Cortex of kidney (tissue), 1 donor: Measurements from ENCODE around the gene ENTPD7.
"Not testable (repeated sequence)": the region's sequence is repeated elsewhere in the genome, so short reads cannot be mapped to it uniquely, and the experiment has no call there.

Experiments used
- DNase-seq: peaks from one replicate; lab custom pipeline; 2025; lab: John Stamatoyannopoulos, UW

The ENTPD7 gene

GRCh38 chr10:99693933-99694583, 34.7 kb downstream of the ENTPD7 start:
- DNase-seq = no peak

DNA sequence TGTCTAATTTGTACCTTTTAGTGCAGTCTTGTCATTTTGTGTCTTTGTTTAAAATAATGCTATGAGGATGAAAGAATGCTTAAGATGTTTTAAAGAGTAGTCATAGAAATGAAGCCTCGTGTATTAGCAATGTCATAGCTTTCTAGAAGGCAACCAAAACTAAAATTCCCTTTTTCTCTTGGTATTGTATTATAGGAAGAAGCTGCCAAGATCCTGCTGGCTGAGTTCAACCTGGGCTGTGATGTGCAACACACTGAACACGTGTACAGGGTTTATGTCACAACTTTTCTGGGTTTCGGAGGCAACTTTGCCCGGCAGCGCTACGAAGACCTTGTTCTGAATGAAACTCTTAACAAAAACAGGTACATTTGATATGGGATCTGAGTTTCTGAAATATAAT, 36.5 kb downstream of the ENTPD7 start:
- no peak for DNase-seq

DNA sequence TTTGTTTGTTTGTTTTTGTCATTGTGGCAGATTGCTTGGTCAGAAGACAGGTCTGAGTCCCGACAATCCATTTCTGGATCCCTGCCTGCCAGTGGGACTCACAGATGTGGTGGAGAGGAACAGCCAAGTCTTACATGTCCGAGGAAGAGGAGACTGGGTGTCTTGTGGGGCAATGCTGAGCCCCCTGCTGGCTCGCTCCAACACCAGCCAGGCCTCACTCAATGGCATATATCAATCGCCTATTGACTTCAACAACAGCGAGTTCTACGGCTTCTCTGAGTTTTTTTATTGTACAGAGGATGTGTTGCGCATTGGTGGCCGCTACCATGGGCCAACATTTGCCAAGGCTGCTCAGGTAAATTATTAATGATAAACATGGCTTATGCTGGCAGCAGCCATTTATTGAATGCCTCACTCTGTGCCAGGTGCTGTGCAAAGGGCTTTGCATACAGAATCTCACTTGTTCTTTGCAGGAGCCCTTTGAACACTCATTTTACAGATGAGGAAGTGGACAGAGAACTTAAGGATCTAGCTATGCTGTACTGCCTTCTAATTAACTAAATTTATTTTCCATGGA, 39.3 kb downstream of the ENTPD7 start:
- DNase-seq = no peak

GRCh38 chr10:99700649-99701048, 41.3 kb downstream of the ENTPD7 start:
- DNase-seq = no peak

- no peak for DNase-seq
Observed at GRCh38 chr10:99708428-99709012, 49.2 kb downstream of the ENTPD7 start.

DNA sequence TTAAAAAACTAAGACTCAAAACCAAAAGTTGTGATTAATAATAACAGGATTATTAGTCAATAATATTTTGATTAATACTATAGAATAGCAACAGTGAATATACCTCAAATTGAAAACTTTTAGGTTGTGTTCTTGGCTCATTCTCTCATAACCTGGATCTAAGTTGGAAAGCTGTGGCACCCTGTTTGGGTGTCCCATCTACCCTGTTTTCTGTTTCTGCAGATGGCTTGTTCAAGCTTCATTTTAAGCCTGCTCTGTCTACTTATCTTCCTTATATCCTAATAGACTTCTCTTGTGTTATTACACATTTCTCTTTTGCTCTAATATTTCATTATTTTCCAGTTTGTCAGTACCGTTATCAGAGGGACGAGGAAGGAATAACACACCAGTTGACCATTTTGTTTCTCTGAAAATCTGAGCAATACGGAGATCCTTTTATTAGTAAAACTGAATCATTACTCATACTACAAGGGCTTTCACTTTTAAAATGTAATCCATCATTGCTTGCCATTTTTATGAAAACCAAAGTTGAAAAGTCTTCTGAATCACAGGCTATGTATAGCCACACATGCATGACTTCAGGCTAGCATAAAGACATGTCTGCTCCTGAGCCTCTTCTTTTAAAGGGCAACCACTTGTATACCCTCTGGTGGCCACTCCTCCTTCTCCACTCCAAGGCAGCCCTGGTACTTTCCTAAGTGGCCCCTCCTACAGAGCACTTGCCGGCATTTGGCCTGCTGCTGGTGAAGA, 50.3 kb downstream of the ENTPD7 start:
- DNase-seq = no peak

DNA sequence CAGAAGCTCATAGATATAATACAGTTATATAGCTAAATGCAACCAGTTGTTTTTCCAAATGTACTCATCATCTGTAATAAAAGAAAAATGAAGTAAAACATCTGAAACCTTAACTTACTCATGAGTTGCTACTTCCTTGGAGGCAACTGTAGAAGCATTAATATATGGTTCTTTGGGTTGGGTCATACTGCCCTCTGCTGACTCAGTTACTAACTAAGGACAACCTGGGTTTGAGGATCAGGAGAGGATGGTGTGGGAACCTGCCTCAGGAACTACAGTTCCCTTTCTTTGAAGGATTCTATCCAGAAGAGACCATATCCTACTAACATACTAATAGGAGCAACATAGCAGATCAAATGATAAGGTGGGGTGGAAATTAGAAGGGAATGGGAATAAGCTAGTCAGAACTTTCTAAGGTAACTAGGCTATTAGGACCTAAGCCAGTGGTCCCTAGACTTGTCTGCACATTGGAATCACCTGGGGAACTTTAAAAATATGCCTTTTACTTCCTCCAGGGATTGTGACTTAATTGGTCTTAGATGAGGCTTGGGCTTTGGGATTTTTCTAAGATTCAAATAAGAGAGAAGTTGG, 51.9 kb downstream of the ENTPD7 start:
- DNase-seq = no peak

DNA sequence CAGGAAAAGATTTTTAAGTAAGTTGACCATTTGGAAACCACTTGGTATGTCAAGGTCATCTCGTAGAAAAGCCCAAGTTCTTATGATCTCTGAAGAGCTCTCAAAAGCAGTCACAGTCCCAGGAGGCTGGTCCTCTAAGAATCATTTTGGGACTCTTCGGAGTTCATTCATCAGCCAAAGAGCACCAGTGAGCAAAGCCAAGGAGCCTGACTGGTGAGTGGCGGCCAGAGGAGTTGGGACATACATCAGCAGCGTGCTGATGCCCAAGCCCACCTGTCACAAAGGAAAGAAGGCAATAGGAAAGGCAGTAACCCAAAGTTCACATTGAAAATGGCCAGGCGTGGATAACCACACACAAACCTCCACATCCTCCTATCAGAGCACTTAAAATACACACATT, 55.1 kb downstream of the ENTPD7 start:
- no peak for DNase-seq

GRCh38 chr10:99720387-99720786, 61.1 kb downstream of the ENTPD7 start:
- DNase-seq = no peak

- no peak for DNase-seq
Observed at GRCh38 chr10:99730026-99730425, 70.7 kb downstream of the ENTPD7 start.

GRCh38 chr10:99731306-99732032, 72.2 kb downstream of the ENTPD7 start:
- DNase-seq = no peak

DNA sequence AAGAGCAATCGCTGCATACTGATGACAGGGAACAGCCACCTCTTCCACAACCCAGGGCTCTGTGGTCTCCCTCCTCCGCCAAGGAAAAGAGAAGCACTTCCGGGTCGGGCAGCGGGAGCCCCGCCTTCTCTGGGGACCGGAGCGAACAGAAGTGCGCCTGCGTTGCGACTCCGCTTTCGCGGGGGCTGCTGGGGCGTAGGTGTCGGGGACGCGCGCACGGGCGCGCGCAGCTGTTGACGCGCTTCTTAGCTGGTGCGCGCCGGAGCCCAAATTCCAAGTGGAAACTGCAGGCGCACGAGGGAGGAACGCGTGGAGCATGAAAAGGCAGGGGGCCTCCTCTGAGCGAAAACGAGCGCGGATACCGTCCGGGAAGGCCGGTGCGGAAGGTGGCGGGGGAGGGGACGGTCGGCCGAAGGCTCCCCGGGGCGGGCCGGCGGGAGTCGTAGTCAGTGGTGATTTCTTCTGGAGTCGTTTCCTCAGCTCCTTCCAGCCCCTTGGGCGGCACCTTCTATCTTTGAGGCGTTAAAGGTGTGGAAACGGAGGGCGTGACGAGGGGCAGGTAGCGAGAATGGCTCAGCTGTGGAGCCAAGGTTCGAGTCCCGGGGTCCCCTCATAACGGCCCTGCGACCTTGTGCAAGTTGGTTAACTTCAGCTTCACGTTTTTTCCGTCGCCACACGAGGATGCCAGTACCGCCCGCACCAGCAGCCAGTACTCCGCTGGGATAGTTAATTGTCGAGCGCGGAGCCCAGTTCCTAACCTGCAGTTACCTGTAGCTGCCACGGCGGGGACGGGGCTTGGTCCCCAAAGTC, 72.9 kb downstream of the ENTPD7 start, which contains the start of the genes COX15 and CUTC:
Gene COX15, minus strand, starts transcription at position 95 of the 810 bp plus-strand sequence. Its CDS starts 78 bp downstream, at position 17.
Gene CUTC, plus strand, starts transcription at position 202 of the 810 bp plus-strand sequence. Its CDS starts 115 bp downstream, at position 317.
- peak; percentile 74 for DNase-seq

GRCh38 chr10:99733366-99733765, 74.1 kb downstream of the ENTPD7 start:
- no peak for DNase-seq

DNA sequence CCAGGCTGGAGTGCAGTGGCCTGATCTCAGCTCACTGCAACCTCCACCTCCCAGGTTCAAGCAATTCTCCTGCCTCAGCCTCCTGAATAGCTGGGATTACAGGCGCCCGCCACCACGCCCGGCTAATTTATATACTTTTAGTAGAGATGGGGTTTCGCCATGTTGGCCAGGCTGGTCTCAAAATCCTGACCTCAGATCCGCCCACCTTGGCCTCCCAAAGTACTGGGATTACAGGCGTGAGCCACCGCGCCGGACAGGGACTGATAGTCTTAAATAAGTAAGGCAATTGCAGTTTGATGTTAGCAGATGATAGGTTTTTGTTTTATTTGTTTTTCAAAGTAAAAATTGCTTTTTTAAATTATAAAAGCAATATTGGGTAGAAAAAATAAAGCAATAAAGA, 74.8 kb downstream of the ENTPD7 start:
- DNase-seq = not testable (repeated sequence)

- no peak for DNase-seq
Observed at GRCh38 chr10:99740260-99740659, 81.0 kb downstream of the ENTPD7 start.

DNA sequence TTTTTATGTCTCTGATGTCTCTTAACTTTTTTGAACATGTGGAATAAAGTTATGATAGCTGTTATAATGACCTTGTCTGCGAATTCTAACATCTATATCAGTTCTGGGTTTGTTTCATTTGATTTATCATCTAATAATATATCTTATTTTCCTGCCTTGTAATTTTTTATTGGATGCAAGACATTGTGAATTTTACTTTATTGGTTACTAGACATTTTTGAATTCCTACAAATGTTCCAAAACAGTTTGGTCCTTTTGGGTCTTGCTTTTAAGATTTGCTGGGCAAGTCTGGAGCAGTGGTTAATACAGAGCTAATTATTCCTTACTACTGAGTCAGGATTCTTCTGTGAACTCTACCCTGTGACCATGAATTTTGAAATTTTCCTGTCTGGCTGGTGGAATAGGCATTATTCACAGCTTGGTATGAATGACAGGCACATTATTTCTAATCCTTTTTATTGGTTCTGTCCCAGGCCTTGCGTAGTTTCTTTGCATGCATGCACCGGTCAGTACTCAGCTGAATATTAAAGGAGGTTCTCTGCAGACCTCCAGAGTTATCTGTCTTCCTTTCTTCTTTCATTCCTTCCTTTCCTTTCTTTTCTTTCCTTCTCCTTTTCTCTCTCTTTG, 81.7 kb downstream of the ENTPD7 start:
- no peak for DNase-seq

DNA sequence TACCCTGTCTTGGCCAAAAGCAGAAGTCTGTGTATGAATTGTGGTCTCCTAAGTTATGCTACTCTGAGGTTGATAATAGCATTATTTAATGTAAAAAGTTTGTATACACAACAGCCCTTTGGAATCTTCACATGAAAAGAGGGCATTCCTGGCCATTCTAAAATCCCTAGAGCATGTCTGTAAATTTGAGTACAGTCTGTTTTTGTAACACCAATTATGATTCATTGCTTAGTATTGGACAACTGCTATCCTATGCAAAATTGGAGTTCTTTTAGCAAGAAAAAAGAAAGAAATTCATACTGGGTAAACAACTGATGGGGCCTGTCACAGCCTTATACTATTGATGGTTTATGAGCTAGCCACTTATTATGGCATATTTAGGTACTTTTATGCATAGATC, 82.9 kb downstream of the ENTPD7 start:
- no peak for DNase-seq

DNA sequence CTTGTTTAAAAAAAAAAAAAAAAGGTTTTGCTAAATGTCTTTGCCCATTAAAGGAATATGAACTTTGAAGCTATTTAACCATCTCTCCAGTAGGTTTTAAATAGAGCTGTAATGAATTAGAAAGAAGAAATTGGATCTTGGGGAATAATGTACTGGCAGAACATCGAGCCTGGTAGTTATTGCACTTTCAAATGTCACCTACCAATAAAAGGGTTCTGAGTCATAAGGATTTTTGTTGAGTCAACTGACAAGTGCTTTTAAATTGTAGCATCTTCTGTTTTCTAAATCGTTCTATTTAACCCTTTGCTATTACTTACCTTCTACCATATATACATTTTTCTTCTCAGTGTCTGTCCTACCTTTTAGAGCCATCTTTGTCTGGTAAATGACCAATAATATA, 83.4 kb downstream of the ENTPD7 start:
- no peak for DNase-seq

DNA sequence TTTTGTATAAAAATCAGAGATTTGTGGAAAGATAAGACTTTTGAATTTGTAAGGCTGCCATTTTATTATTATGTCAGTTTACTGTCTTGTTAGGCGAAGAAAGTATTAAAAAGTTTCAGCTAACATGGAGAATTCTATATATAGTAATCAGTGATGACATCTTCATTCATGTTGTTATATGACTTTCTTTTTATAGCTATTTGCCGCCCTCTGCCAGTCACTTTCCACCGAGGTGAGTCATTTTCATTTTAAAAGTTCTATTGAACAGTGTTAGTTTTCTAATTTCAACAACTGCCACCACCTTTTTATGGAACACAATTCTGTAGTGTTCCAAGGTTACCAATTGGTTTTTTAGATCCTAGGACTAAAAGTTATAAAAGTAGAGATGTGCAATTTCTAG, 84.5 kb downstream of the ENTPD7 start:
- no peak for DNase-seq

DNA sequence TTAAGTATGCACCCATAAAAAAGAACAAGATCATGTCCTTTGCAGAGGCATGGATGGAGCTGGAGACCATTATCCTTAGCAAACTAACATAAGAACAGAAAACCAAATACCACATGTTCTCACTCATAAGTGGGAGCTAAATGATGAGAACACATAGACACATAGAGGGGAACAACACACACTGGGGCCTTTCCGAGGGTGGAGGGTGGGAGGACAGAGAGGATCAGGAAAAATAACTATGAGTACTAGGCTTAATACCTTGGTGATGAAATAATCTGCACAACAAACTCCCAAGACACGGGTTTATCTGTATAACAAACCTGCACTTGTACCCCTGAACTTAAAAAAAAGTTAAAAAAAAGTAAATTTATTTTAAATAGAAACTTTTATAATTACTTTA, 86.9 kb downstream of the ENTPD7 start:
- not testable (repeated sequence) for DNase-seq
